Measurements from ENCODE around the gene DYRK3. TPM values are rescaled to one million over a fixed set of nuclear protein-coding genes. Genes with fewer than 3 reads are reported as not detected.
A peak's percentile ranks its signal among the peaks of the same experiment; 100 is the strongest.

The DYRK3 gene
- total and polyA plus RNA-seq, 9 of the 15 experiments (the other 6 are each of a cell fraction or from before 2014, with no cell fraction given): 4.5 to 33.7 (median 25.7) TPM

GRCh38 chr1:206612129-206612876 is 23.0 kb upstream of the DYRK3 start, which contains the start of gene EIF2D (continued):
- TF ChIP-seq, protein P1, sequence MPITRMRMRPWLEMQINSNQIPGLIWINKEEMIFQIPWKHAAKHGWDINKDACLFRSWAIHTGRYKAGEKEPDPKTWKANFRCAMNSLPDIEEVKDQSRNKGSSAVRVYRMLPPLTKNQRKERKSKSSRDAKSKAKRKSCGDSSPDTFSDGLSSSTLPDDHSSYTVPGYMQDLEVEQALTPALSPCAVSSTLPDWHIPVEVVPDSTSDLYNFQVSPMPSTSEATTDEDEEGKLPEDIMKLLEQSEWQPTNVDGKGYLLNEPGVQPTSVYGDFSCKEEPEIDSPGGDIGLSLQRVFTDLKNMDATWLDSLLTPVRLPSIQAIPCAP (CRISPR knock-in tag; IDR thresholded peaks at IDR 0.05; ENCODE audit: borderline replicate concordance): no peak
- TF ChIP-seq ZNF445 (CRISPR knock-in tag; IDR thresholded peaks at IDR 0.05; ENCODE audit: low read depth) (peak; percentile 15; the same call in 1 of the 2 replicates), CUX1 (CRISPR knock-in tag; IDR thresholded peaks at IDR 0.05) (peak; percentile 28; the same call in 1 of the 2 replicates), PTTG1 (tag; IDR thresholded peaks at IDR 0.05; ENCODE audit: low read depth) (no peak), BRD4 (IDR thresholded peaks at IDR 0.05) (peak; percentile 97), MIER1 (IDR thresholded peaks at IDR 0.05; ENCODE audit: low read depth) (peak; percentile 58; the same call in 1 of the 2 replicates), HNRNPH1 (optimal IDR thresholded peaks at IDR 0.05; ENCODE audit: low read depth, low read length) (no peak), ZBED1 (IDR thresholded peaks at IDR 0.05) (peak; percentile 80; the same call in 1 of the 2 replicates), SMAD3 (CRISPR knock-in tag; conservative IDR thresholded peaks at IDR 0.05) (peak; percentile 91), RFX1 (IDR thresholded peaks at IDR 0.05) (no peak), CBFB (CRISPR knock-in tag; IDR thresholded peaks at IDR 0.05) (peak; percentile 91; the same call in 1 of the 2 replicates), RBM14 (IDR thresholded peaks at IDR 0.05; ENCODE audit: borderline replicate concordance, insufficient read depth, low read depth, low read length) (0 out of 2 replicates have a peak, but pooled peaks have one; percentile 97), AFF4 (CRISPR knock-in tag; IDR thresholded peaks at IDR 0.05) (peak; percentile 99), KAT2B (IDR thresholded peaks at IDR 0.05; ENCODE audit: low read depth, low read length) (no peak), ZNF212 (CRISPR knock-in tag; IDR thresholded peaks at IDR 0.05) (no peak; the same call in 1 of the 2 replicates)
- TF ChIP-seq, protein P2, sequence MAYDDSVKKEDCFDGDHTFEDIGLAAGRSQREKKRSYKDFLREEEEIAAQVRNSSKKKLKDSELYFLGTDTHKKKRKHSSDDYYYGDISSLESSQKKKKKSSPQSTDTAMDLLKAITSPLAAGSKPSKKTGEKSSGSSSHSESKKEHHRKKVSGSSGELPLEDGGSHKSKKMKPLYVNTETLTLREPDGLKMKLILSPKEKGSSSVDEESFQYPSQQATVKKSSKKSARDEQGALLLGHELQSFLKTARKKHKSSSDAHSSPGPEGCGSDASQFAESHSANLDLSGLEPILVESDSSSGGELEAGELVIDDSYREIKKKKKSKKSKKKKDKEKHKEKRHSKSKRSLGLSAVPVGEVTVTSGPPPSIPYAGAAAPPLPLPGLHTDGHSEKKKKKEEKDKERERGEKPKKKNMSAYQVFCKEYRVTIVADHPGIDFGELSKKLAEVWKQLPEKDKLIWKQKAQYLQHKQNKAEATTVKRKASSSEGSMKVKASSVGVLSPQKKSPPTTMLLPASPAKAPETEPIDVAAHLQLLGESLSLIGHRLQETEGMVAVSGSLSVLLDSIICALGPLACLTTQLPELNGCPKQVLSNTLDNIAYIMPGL (CRISPR knock-in tag; IDR thresholded peaks at IDR 0.05): peak; percentile 99
